ENCODE data around the gene AGMAT.
A peak's percentile ranks its signal among the peaks of the same experiment; 100 is the strongest.
"Not testable (repeated sequence)": the region's sequence is repeated elsewhere in the genome, so short reads cannot be mapped to it uniquely, and the experiment has no call there.

AGMAT gene

GRCh38 chr1:15605398-15606383, 20.8 kb upstream of the AGMAT start:
- H3K4me3 ChIP-seq (ENCODE audit: low read depth, low read length): no peak overlapping the region
- no peak for TF ChIP-seq CTCF (IDR thresholded peaks at IDR 0.05; ENCODE audit: insufficient read depth, low read depth, low read length, missing control alignments)
- no peak for DNase-seq (ENCODE audit: low read depth)

DNA sequence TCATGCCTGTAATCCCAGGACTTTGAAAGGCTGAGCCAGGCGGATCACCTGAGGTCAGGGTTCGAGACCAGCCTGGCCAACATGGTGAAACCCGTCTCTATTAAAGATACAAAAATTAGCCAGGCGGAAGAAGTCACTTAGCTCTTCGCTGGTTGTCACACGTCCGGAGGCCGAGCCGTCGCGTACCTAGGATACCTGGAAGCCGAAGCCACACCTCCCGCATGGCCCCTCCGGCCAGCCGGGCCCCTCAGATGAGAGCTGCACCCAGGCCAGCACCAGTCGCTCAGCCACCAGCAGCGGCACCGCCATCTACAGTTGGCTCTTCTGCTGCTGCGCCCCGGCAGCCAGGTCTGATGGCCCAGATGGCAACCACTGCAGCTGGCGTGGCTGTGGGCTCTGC, 19.5 kb upstream of the AGMAT start:
- H3K4me3 ChIP-seq (ENCODE audit: low read depth, low read length): not testable (repeated sequence)
- DNase-seq (ENCODE audit: low read depth): peak; percentile 30

DNA sequence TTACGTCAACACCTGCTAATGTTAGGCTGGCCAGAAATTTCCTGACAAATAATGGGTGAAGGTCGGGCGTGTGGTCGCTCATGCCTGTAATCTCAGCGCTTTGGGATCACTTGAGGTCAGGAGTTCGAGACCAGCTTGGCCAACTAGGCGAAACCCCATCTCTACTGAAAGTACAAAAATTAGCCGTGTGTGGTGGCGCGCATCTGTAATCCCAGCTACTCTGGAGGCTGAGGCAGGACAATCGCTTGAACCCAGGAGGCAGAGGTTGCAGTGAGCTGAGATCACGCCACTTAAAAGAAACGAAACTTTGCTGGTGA, 19.1 kb upstream of the AGMAT start:
- not testable (repeated sequence) for DNase-seq (ENCODE audit: low read depth)
- H3K4me3 ChIP-seq (ENCODE audit: low read depth, low read length): peak overlapping the region; percentile 76

GRCh38 chr1:15603050-15603965, 18.5 kb upstream of the AGMAT start:
- peak; percentile 96 for DNase-seq (ENCODE audit: low read depth)
- H3K4me3 ChIP-seq (ENCODE audit: low read depth, low read length): peak overlapping the region; percentile 76
- no peak for TF ChIP-seq CTCF (IDR thresholded peaks at IDR 0.05; ENCODE audit: insufficient read depth, low read depth, low read length, missing control alignments)

- no peak for DNase-seq (ENCODE audit: low read depth)
- TF ChIP-seq CTCF (IDR thresholded peaks at IDR 0.05; ENCODE audit: insufficient read depth, low read depth, low read length, missing control alignments): no peak
- H3K4me3 ChIP-seq (ENCODE audit: low read depth, low read length): no peak overlapping the region
Observed at GRCh38 chr1:15598436-15598835, 13.6 kb upstream of the AGMAT start.

DNA sequence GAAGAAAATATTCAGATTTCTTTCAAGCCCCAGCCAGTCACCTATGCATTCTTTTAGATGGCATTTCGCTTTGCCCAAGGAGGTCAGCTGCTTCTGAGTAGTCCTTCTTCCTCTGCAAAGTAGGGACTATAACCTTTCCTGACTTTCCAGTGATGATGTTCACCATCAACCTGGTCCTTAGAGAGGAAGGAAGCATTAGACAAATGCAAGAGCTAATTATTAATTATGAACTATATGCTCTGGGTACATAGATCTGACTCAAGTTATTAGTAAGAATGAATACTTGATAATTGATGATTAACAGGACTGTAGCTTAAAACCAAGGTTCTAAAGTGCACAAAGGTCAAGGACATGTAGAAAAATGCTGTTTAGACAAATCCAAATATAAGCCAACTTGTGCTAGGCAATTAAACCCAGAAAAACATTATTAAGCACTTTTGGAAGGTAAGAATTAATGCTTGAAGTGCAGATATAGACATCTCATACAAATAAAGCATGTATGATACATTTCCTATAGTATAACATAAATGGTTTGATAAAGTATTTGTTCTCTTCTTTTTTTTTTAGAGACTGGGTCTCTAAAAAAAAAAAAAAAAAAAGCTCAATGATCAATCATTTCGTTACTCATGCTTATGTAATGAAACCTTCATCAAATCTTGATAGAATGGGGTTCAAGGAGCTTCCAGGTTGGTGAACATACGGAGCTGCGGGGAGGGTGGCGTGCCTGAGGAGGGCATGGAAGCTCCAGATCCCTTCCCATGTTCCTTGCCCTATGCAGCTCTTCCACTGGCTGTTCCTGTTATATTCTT, 11.2 kb upstream of the AGMAT start:
- no peak for TF ChIP-seq CTCF (IDR thresholded peaks at IDR 0.05; ENCODE audit: insufficient read depth, low read depth, low read length, missing control alignments)
- DNase-seq (ENCODE audit: low read depth): no peak
- H3K4me3 ChIP-seq (ENCODE audit: low read depth, low read length): no peak overlapping the region

DNA sequence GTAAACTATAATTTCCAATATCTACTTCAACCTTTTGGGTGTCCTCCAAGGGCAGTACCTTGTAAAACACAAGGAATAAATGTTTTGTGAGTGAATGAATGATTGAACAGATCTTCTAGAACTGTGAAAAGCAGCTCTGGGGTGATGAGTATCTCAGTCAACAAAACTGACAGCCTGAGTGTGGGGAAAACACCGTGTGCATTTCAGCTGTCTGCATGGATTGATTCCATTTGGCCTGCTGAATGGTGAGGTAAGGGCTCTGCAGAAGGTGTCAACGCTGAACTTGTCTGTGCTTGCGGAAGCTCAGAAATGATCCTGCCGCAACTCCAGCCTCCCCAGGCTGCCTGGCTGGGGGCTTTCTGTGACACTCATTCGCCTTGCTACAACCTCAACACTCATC, 7.4 kb upstream of the AGMAT start:
- no peak for TF ChIP-seq CTCF (IDR thresholded peaks at IDR 0.05; ENCODE audit: insufficient read depth, low read depth, low read length, missing control alignments)
- DNase-seq (ENCODE audit: low read depth): no peak
- H3K4me3 ChIP-seq (ENCODE audit: low read depth, low read length): no peak overlapping the region
